SK-N-SH (cell line): ENCODE measurements around the gene CDH26. TPM values are rescaled to one million over a fixed set of nuclear protein-coding genes. Genes with fewer than 3 reads are reported as not detected.

Experiments
- CTCF ChIA-PET: fragments of 300-600, 350-600 bp; formaldehyde crosslinking; extraction: SDS; loops from one replicate; lab custom pipeline; 2021; lab: Yijun Ruan, JAX
- POLR2A ChIA-PET: fragments of 350-600 bp; sonication (Branson Sonifier 250); formaldehyde crosslinking; extraction: SDS; loops from one replicate; lab custom pipeline; 2020; ENCODE audit warnings: antibody characterized with exemption, inconsistent platforms; lab: Yijun Ruan, JAX
- DNase-seq: peaks from one replicate; pipeline ENCODE4 v3.0.0; 2012
- H2AFZ ChIP-seq: fragments of 200-600 bp; sonication (generic); 2 replicates; pipeline ENCODE4 v1.8.1; 2016; ENCODE audit warnings: antibody characterized with exemption, mild to moderate bottlenecking, low read depth
- H3F3A ChIP-seq: fragments of 200-600 bp; sonication (generic); replicated peaks from 2 replicates; pipeline ENCODE3; 2016; ENCODE audit warnings: antibody characterized with exemption, mild to moderate bottlenecking; ENCODE audit not compliant: insufficient read depth
- H3K27ac ChIP-seq, 2 experiments: fragments of 200-500 bp in 1 of 2; fragments of 200-600 bp in 1 of 2; sonication (Bioruptor generic) in 1 of 2; sonication (generic), shearing (Covaris generic) in 1 of 2; 2 replicates each; pipeline versions ENCODE4 v1.5.1 to v1.6.1; 2014 to 2016; ENCODE audit warnings: low read depth in 2 of 2, inconsistent platforms in 1 of 2, low read length in 1 of 2, mild to moderate bottlenecking in 1 of 2, mixed read lengths in 1 of 2
- H3K27me3 ChIP-seq: fragments of 200-600 bp; sonication (generic), shearing (Covaris generic); 2 replicates; pipeline ENCODE4 v1.6.1; 2016; ENCODE audit warnings: mixed run types; ENCODE audit not compliant: insufficient read depth
- H3K36me3 ChIP-seq, 2 experiments: fragments of 200-500 bp in 1 of 2; fragments of 200-600 bp in 1 of 2; sonication (Bioruptor generic) in 1 of 2; sonication (generic) in 1 of 2; replicated peaks in 1 of 2; 2 replicates each; pipeline versions ENCODE3 to v1.5.1; 2014 to 2016; ENCODE audit warnings: low read length in 1 of 2, mild to moderate bottlenecking in 1 of 2; ENCODE audit not compliant: insufficient read depth in 2 of 2, control insufficient read depth in 1 of 2
- H3K4me1 ChIP-seq, 2 experiments: fragments of 200-500 bp in 1 of 2; fragments of 200-600 bp in 1 of 2; sonication (Bioruptor generic) in 1 of 2; sonication (generic), shearing (Covaris generic) in 1 of 2; 2 replicates each; pipeline versions ENCODE4 v1.5.1 to v1.6.1; 2014 to 2016; ENCODE audit warnings: low read depth in 1 of 2, low read length in 1 of 2, mixed run types in 1 of 2; ENCODE audit not compliant: insufficient read depth in 2 of 2, control insufficient read depth in 1 of 2
- H3K4me2 ChIP-seq: fragments of 200-600 bp; sonication (generic), shearing (Covaris generic); 2 replicates; pipeline ENCODE4 v1.6.1; 2017; ENCODE audit warnings: mixed run types
- H3K4me3 ChIP-seq, 2 experiments: fragments of 200-500 bp in 1 of 2; fragments of 200-600 bp in 1 of 2; sonication (Bioruptor generic) in 1 of 2; sonication (generic), shearing (Covaris generic) in 1 of 2; 2 replicates each; pipeline versions ENCODE4 v1.5.1 to v1.8.1; 2014 to 2016; ENCODE audit warnings: low read depth in 2 of 2, inconsistent platforms in 1 of 2, low read length in 1 of 2, mild to moderate bottlenecking in 1 of 2, mixed read lengths in 1 of 2, moderate library complexity in 1 of 2
- H3K79me2 ChIP-seq: fragments of 200-600 bp; sonication (generic); 2 replicates; pipeline ENCODE4 v1.8.1; 2017; ENCODE audit warnings: mild to moderate bottlenecking; ENCODE audit not compliant: insufficient read depth
- H3K9ac ChIP-seq: fragments of 200-600 bp; sonication (generic); 2 replicates; pipeline ENCODE4 v1.6.1; 2017; ENCODE audit warnings: mixed run types
- H3K9me2 ChIP-seq: fragments of 200-600 bp; sonication (generic); 2 replicates; pipeline ENCODE4 v1.6.1; 2017; ENCODE audit warnings: mixed run types
- H3K9me3 ChIP-seq: fragments of 200-600 bp; sonication (generic); 2 replicates; pipeline ENCODE4 v1.6.1; 2017; ENCODE audit warnings: mixed run types, mild to moderate bottlenecking, moderate library complexity
- H4K20me1 ChIP-seq: fragments of 200-600 bp; sonication (generic); 2 replicates; pipeline ENCODE4 v1.6.1; 2017; ENCODE audit warnings: mild to moderate bottlenecking, mixed run types; ENCODE audit not compliant: insufficient read depth
- ELF1 ChIP-seq: IDR thresholded peaks from 2 replicates; pipeline ENCODE4 v1.4.0; 2012
- EP300 ChIP-seq, 2 experiments: IDR thresholded peaks; 2 replicates each; pipeline versions ENCODE4 v1.4.0 to v1.6.1; 2012; ENCODE audit warnings: borderline replicate concordance in 1 of 2, low read depth in 1 of 2, low read length in 1 of 2
- FOSL2 ChIP-seq: IDR thresholded peaks from 2 replicates; pipeline ENCODE4 v1.4.0; 2012; ENCODE audit warnings: low read depth, mild to moderate bottlenecking, moderate library complexity, borderline replicate concordance
- FOXJ3 ChIP-seq: sonication (generic); formaldehyde crosslinking; IDR thresholded peaks from 2 replicates; pipeline ENCODE4 v1.5.1; 2020; ENCODE audit warnings: mild to moderate bottlenecking, missing genetic modification reagents
- FOXM1 ChIP-seq: IDR thresholded peaks from 2 replicates; pipeline ENCODE4 v1.4.0; 2012; ENCODE audit warnings: low read depth, mild to moderate bottlenecking
- IRF3 ChIP-seq: fragments of 150-350 bp; IDR thresholded peaks from 2 replicates; pipeline ENCODE4 v1.6.1; 2016; ENCODE audit warnings: mild to moderate bottlenecking, low read depth, low read length
- JUND ChIP-seq: IDR thresholded peaks from 2 replicates; pipeline ENCODE4 v1.4.0; 2012
- MXI1 ChIP-seq: IDR thresholded peaks from 2 replicates; pipeline ENCODE4 v1.6.1; 2012; ENCODE audit warnings: mild to moderate bottlenecking, low read depth, low read length, improper control_type of control experiment
- NFIC ChIP-seq: IDR thresholded peaks from 2 replicates; pipeline ENCODE4 v1.4.0; 2012; ENCODE audit warnings: borderline replicate concordance
- NRF1 ChIP-seq: IDR thresholded peaks from 2 replicates; pipeline ENCODE4 v1.6.1; 2012; ENCODE audit warnings: low read depth, mild to moderate bottlenecking, low read length
- POLR2AphosphoS5 ChIP-seq: IDR thresholded peaks from 2 replicates; pipeline ENCODE4 v1.6.1; 2012; ENCODE audit warnings: low read depth, low read length
- SIN3A ChIP-seq: IDR thresholded peaks from 2 replicates; pipeline ENCODE4 v1.6.1; 2012; ENCODE audit warnings: low read depth, mild to moderate bottlenecking, low read length, moderate library complexity, borderline replicate concordance
- SMC3 ChIP-seq: IDR thresholded peaks from 2 replicates; pipeline ENCODE4 v1.6.1; 2012; ENCODE audit warnings: low read depth, low read length, improper control_type of control experiment
- TEAD4 ChIP-seq: IDR thresholded peaks from 2 replicates; pipeline ENCODE4 v1.4.0; 2012; ENCODE audit warnings: mild to moderate bottlenecking, borderline replicate concordance; ENCODE audit not compliant: insufficient read depth
- USF1 ChIP-seq: IDR thresholded peaks from 2 replicates; pipeline ENCODE4 v1.4.0; 2012; ENCODE audit warnings: low read depth, borderline replicate concordance
- USF2 ChIP-seq: fragments of 150-350 bp; IDR thresholded peaks from 2 replicates; pipeline ENCODE4 v1.6.1; 2017; ENCODE audit warnings: antibody characterized with exemption, low read length, low read depth, borderline replicate concordance
- ZBTB33 ChIP-seq: IDR thresholded peaks from 2 replicates; pipeline ENCODE4 v1.4.0; 2012; ENCODE audit warnings: low read depth, borderline replicate concordance
- WGBS: methylation state at CpG from one replicate; pipeline ENCODE4 v1.1.6; 2017; ENCODE audit warnings: low lambda C conversion rate; 5-methylcytosine and 5-hydroxymethylcytosine counted together
- polyA plus RNA-seq, 3 experiments: library from polyadenylated mRNA; depleted of rRNA; stranded (reverse); fragments of >200 nt; gene quantifications; 2 replicates each; pipeline ENCODE4 v1.2.3, GENCODE V29; 2012
- TF ChIP-seq, protein P1 (sequence below): IDR thresholded peaks from 2 replicates; pipeline ENCODE4 v1.4.0; 2012; ENCODE audit warnings: low read depth
- TF ChIP-seq, protein P2 (sequence below): fragments of 200-600 bp; sonication (generic); IDR thresholded peaks from 2 replicates; pipeline ENCODE4 v1.6.1; 2017; ENCODE audit warnings: antibody characterized with exemption, mild to moderate bottlenecking, moderate library complexity

CDH26 gene
- polyA plus RNA-seq, 1 of the 3 experiments (the other 2 are of a cell fraction), result 0.13 TPM

- CTCF ChIA-PET, result no interaction called here
- POLR2A ChIA-PET, result interaction anchor here (0.5 kb wide), 1 partner anchor 13 kb away, joined by 4 read pairs; no protein-coding TSS in a partner anchor
Measured at GRCh38 chr20:60043435-60043834, 85.2 kb downstream of the CDH26 start.

GRCh38 chr20:60046011-60046413, 87.8 kb downstream of the CDH26 start:
- H3K27me3 ChIP-seq, result no peaks in the 10 kb centered on the region
- H3K36me3 ChIP-seq, result no peaks in the 10 kb centered on the region
- CTCF ChIA-PET, result interaction anchor here (4.2 kb wide), 1 partner anchor 12 kb away, joined by 28 read pairs; no protein-coding TSS in a partner anchor
- H3K4me1 ChIP-seq, result no peaks in the 10 kb centered on the region; a peak in 1 of 4 replicates
- H3K27ac ChIP-seq, result no peak overlapping the region
- no peaks in the 10 kb centered on the region for H3F3A ChIP-seq
- H3K4me3 ChIP-seq, result no peak overlapping the region
- H3K4me2 ChIP-seq, result no peak overlapping the region
- no peak for DNase-seq
- WGBS, result 21% methylated on average over 4 of the region's 4 CpGs
- no peaks in the 10 kb centered on the region for H3K9me2 ChIP-seq
- no peaks in the 10 kb centered on the region for H3K9me3 ChIP-seq
- POLR2A ChIA-PET, result no interaction called here
- no peaks in the 10 kb centered on the region for H4K20me1 ChIP-seq
- no peaks in the 10 kb centered on the region for H3K79me2 ChIP-seq
- H3K9ac ChIP-seq, result no peak overlapping the region
- no peak overlapping the region for H2AFZ ChIP-seq
- TF ChIP-seq IRF3 (no peak), ZBTB33 (no peak), FOXM1 (no peak), NFIC (no peak), EP300 (IDR thresholded peaks at IDR 0.05; ENCODE audit: borderline replicate concordance in 1 of 2, low read depth in 1 of 2, low read length in 1 of 2) (no peak), JUND (no peak), ELF1 (no peak), SMC3 (no peak), TEAD4 (no peak), MXI1 (no peak), NRF1 (no peak), FOSL2 (no peak), FOXJ3 (no peak), USF1 (no peak)

More at GRCh38 chr20:60043435-60043834, 85.2 kb downstream of the CDH26 start:
- Histone ChIP-seq H3K36me3 (no peaks in the 10 kb centered on the region), H3K4me2 (no peak overlapping the region), H3K4me3 (no peak overlapping the region), H4K20me1 (no peaks in the 10 kb centered on the region), H3F3A (no peaks in the 10 kb centered on the region), H2AFZ (no peak overlapping the region), H3K27me3 (no peaks in the 10 kb centered on the region)
- no peak for DNase-seq
- TF ChIP-seq, protein P1, sequence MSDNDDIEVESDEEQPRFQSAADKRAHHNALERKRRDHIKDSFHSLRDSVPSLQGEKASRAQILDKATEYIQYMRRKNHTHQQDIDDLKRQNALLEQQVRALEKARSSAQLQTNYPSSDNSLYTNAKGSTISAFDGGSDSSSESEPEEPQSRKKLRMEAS, result no peak
- no peak for TF ChIP-seq USF2
- TF ChIP-seq POLR2AphosphoS5, result no peak
- TF ChIP-seq TEAD4, result no peak
- TF ChIP-seq, protein P2, sequence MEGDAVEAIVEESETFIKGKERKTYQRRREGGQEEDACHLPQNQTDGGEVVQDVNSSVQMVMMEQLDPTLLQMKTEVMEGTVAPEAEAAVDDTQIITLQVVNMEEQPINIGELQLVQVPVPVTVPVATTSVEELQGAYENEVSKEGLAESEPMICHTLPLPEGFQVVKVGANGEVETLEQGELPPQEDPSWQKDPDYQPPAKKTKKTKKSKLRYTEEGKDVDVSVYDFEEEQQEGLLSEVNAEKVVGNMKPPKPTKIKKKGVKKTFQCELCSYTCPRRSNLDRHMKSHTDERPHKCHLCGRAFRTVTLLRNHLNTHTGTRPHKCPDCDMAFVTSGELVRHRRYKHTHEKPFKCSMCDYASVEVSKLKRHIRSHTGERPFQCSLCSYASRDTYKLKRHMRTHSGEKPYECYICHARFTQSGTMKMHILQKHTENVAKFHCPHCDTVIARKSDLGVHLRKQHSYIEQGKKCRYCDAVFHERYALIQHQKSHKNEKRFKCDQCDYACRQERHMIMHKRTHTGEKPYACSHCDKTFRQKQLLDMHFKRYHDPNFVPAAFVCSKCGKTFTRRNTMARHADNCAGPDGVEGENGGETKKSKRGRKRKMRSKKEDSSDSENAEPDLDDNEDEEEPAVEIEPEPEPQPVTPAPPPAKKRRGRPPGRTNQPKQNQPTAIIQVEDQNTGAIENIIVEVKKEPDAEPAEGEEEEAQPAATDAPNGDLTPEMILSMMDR, result no peak
- no peak for TF ChIP-seq SIN3A
- TF ChIP-seq, all 33 proteins: peak for 0
- no peaks in the 10 kb centered on the region for H3K9me3 ChIP-seq
- 24% methylated on average over 3 of the region's 3 CpGs for whole genome bisulfite sequencing
- no peak overlapping the region for H3K27ac ChIP-seq
- no peaks in the 10 kb centered on the region for H3K4me1 ChIP-seq
- no peaks in the 10 kb centered on the region for H3K9me2 ChIP-seq
- no peak overlapping the region for H3K9ac ChIP-seq
- H3K79me2 ChIP-seq, result no peaks in the 10 kb centered on the region
